Endothelial cell of umbilical vein (primary cell): ENCODE results near the gene PLEKHA8. TPM values are rescaled to one million over a fixed set of nuclear protein-coding genes. Genes with fewer than 3 reads are reported as not detected.

ENCODE experiments used
- BruUV-seq: library from RNA; stranded (reverse); fragments of 400-500 nt; replicated peaks from 2 replicates; lab custom pipeline; 2021; lab: Mats Ljungman, UMichigan
- CTCF ChIA-PET: fragments of 300-600, 350-600 bp; sonication (Branson Sonifier 250); formaldehyde crosslinking; loops from one replicate; lab custom pipeline; 2021; ENCODE audit warnings: antibody characterized with exemption, inconsistent platforms; lab: Charles Lee
- POLR2A ChIA-PET: fragments of 300-600, 350-600 bp; sonication (Branson Sonifier 250); formaldehyde crosslinking; loops from one replicate; lab custom pipeline; 2021; ENCODE audit warnings: antibody characterized with exemption, inconsistent platforms; lab: Charles Lee
- DNase-seq: peaks from one replicate; pipeline ENCODE4 v3.0.0-alpha.2; 2011; ENCODE audit warnings: low read depth, low spot score
- FAIRE-seq: peaks from 2 replicates; lab custom pipeline; 2011; peaks lifted over from hg19 to GRCh38; lab: Jason Lieb, UNC
- H2AFZ ChIP-seq: 2 replicates; pipeline ENCODE4 v1.6.0; 2012; ENCODE audit warnings: low read depth, low read length, control low read depth, inconsistent platforms
- H3K27ac ChIP-seq: 2 replicates; pipeline ENCODE4 v1.5.1; 2011; ENCODE audit warnings: low read depth, mild to moderate bottlenecking, control low read depth, low read length, moderate library complexity; ENCODE audit not compliant: insufficient read depth
- H3K27me3 ChIP-seq, 2 experiments: 2 replicates each; pipeline versions ENCODE4 v1.6.0 to v1.6.1; 2011; ENCODE audit warnings: low read length in 2 of 2, mixed read lengths in 1 of 2; ENCODE audit not compliant: control insufficient read depth in 2 of 2, insufficient read depth in 2 of 2
- H3K36me3 ChIP-seq, 2 experiments: 2 replicates in 1 of 2; 3 replicates in 1 of 2; pipeline ENCODE4 v1.5.1; 2011; ENCODE audit warnings: low read length in 2 of 2, mild to moderate bottlenecking in 1 of 2, moderate library complexity in 1 of 2; ENCODE audit not compliant: control insufficient read depth in 2 of 2, insufficient read depth in 2 of 2; ENCODE audit errors: extremely low read depth in 1 of 2
- H3K4me1 ChIP-seq: 3 replicates; pipeline ENCODE4 v1.5.1; 2011; ENCODE audit warnings: mild to moderate bottlenecking, low read length; ENCODE audit not compliant: control insufficient read depth, insufficient read depth; ENCODE audit errors: extremely low read depth
- H3K4me2 ChIP-seq: 2 replicates; pipeline ENCODE4 v1.6.1; 2011; ENCODE audit warnings: low read length, control low read depth, mixed read lengths; ENCODE audit not compliant: insufficient read depth
- H3K4me3 ChIP-seq, 3 experiments: fragments of 200-600 bp in 1 of 3; sonication (generic), shearing (Covaris generic) in 1 of 3; replicated peaks in 1 of 3; 2 replicates each; pipeline ENCODE4 v1.5.1; 2011 to 2016; ENCODE audit warnings: control low read depth in 3 of 3, low read length in 3 of 3, mild to moderate bottlenecking in 2 of 3, inconsistent platforms in 1 of 3, low read depth in 1 of 3, moderate library complexity in 1 of 3; ENCODE audit not compliant: insufficient read depth in 1 of 3
- H3K79me2 ChIP-seq: 2 replicates; pipeline ENCODE4 v1.6.0; 2012; ENCODE audit warnings: low read length, inconsistent platforms; ENCODE audit not compliant: control insufficient read depth, insufficient read depth
- H3K9ac ChIP-seq: replicated peaks from 2 replicates; pipeline ENCODE3; 2011; ENCODE audit warnings: low read length, control low read depth; ENCODE audit not compliant: insufficient read depth; ENCODE audit errors: extremely low read depth
- H3K9me1 ChIP-seq: replicated peaks from 3 replicates; pipeline ENCODE4 v1.6.0; 2011; ENCODE audit warnings: mild to moderate bottlenecking, low read length; ENCODE audit not compliant: control insufficient read depth, insufficient read depth; ENCODE audit errors: extremely low read depth
- H3K9me3 ChIP-seq: replicated peaks from 2 replicates; pipeline ENCODE4 v1.5.1; 2012; ENCODE audit warnings: low read length, inconsistent platforms; ENCODE audit not compliant: control insufficient read depth, insufficient read depth
- H4K20me1 ChIP-seq: replicated peaks from 2 replicates; pipeline ENCODE3; 2011; ENCODE audit warnings: mild to moderate bottlenecking, low read length; ENCODE audit not compliant: control insufficient read depth, insufficient read depth; ENCODE audit errors: extremely low read depth
- CTCF ChIP-seq, 2 donors: IDR thresholded peaks; 1 replicate in 1 of 2; 2 replicates in 1 of 2; pipeline ENCODE4 v1.5.1; 2011; ENCODE audit warnings: low read length in 2 of 2, mild to moderate bottlenecking in 2 of 2, moderate library complexity in 2 of 2, control low read depth in 1 of 2, inconsistent platforms in 1 of 2, low read depth in 1 of 2; ENCODE audit not compliant: insufficient read depth in 1 of 2; ENCODE audit errors: extremely low read depth in 1 of 2
- EZH2 ChIP-seq: IDR thresholded peaks from 2 replicates; pipeline ENCODE4 v1.6.1; 2012; ENCODE audit warnings: borderline replicate concordance, low read depth, mild to moderate bottlenecking, moderate library complexity, low read length, inconsistent platforms; ENCODE audit not compliant: severe bottlenecking
- FOS ChIP-seq: IDR thresholded peaks from 2 replicates; pipeline ENCODE4 v1.6.1; 2011; ENCODE audit warnings: mild to moderate bottlenecking, low read length, moderate library complexity, borderline replicate concordance; ENCODE audit not compliant: insufficient read depth
- GATA2 ChIP-seq: IDR thresholded peaks from 2 replicates; pipeline ENCODE4 v1.7.0; 2011; ENCODE audit warnings: low read depth, mild to moderate bottlenecking, moderate library complexity, mixed read lengths, low read length; ENCODE audit not compliant: insufficient read length, insufficient read depth
- JUN ChIP-seq: IDR thresholded peaks from 2 replicates; pipeline ENCODE4 v1.6.1; 2011; ENCODE audit warnings: borderline replicate concordance, low read depth; ENCODE audit not compliant: insufficient read length, insufficient read depth
- MAX ChIP-seq: IDR thresholded peaks from 2 replicates; pipeline ENCODE4 v1.6.1; 2011; ENCODE audit not compliant: insufficient read depth, insufficient read length
- MYC ChIP-seq: IDR thresholded peaks from one replicate; pipeline ENCODE4 v1.6.1; 2011; ENCODE audit warnings: mild to moderate bottlenecking, low read depth, low read length
- POLR2A ChIP-seq: IDR thresholded peaks from 2 replicates; pipeline ENCODE4 v1.6.1; 2012; ENCODE audit warnings: low read depth, mild to moderate bottlenecking, control low read depth, low read length
- POLR2AphosphoS5 ChIP-seq: IDR thresholded peaks from 2 replicates; pipeline ENCODE4 v1.6.1; 2012; ENCODE audit warnings: low read depth, mild to moderate bottlenecking, control low read depth, low read length, moderate library complexity; ENCODE audit not compliant: insufficient read depth
- dilution Hi-C: fragments of 300-500 bp; cut with MboI; formaldehyde crosslinking; loops from one replicate; pipeline ENCODE4 v1.15.0; 2019; ENCODE audit warnings: low sequenced_read_pairs; ENCODE audit not compliant: extremely low pct_ligation_motif_present
- intact Hi-C: fragments of 100-400 bp; cut with micrococcal nuclease; formaldehyde crosslinking; loops from one replicate; pipeline ENCODE4 v1.10.0; 2022
- polyA plus RNA-seq, 4 experiments: library from polyadenylated mRNA; depleted of rRNA in 3 of 4; stranded (reverse) in 3 of 4; unstranded in 1 of 4; fragments of >200 nt; gene quantifications; 2 replicates each; pipeline versions ENCODE4 v1.2.1 to v1.2.3, GENCODE V29; 2011 to 2012; ENCODE audit warnings: missing spikeins in 1 of 4
- total RNA-seq: library from RNA; stranded (reverse); gene quantifications from 2 replicates; pipeline ENCODE4 v1.2.3, GENCODE V29; 2021

The PLEKHA8 gene
- total and polyA plus RNA-seq, 2 donors (not counting 3 experiments of a cell fraction or from before 2014, with no cell fraction given), result 4.5 to 19.8 TPM

GRCh38 chr7:30149640-30150272, 121.5 kb downstream of the PLEKHA8 start:
- POLR2A ChIA-PET, result no interaction called here
- no peak overlapping the region for H3K4me3 ChIP-seq
- intact Hi-C loops (no loop called here), dilution Hi-C loops (no loop called here)
- no peaks in the 10 kb centered on the region for H3K27me3 ChIP-seq
- CTCF ChIA-PET, result no interaction called here
- no peaks in the 10 kb centered on the region for H3K36me3 ChIP-seq
- H3K27ac ChIP-seq, result no peak overlapping the region
- FAIRE-seq (no peak), DNase-seq (no peak)
- no peaks in the 10 kb centered on the region for H3K9me3 ChIP-seq
- no TSS peak for BruUV-seq
- H2AFZ ChIP-seq, result no peak overlapping the region
- no peaks in the 10 kb centered on the region for H3K79me2 ChIP-seq
- no peaks in the 10 kb centered on the region for H3K9me1 ChIP-seq
- TF ChIP-seq GATA2, result no peak
- H3K4me2 ChIP-seq, result no peak overlapping the region
- H3K9ac ChIP-seq, result no peak overlapping the region
- no peaks in the 10 kb centered on the region for H4K20me1 ChIP-seq
- no peaks in the 10 kb centered on the region for H3K4me1 ChIP-seq

- H2AFZ ChIP-seq, result no peak overlapping the region
- no peak for FAIRE-seq
- no peak overlapping the region for H3K27ac ChIP-seq
- H3K36me3 ChIP-seq, result no peaks in the 10 kb centered on the region
- dilution Hi-C loops (no loop called here), intact Hi-C loops (no loop called here)
- no peaks in the 10 kb centered on the region for H3K79me2 ChIP-seq
- no peak overlapping the region for H3K9ac ChIP-seq
- H3K4me1 ChIP-seq, result no peaks in the 10 kb centered on the region
- BruUV-seq, result no TSS peak
- no peaks in the 10 kb centered on the region for H3K27me3 ChIP-seq
- no peak overlapping the region for H3K4me2 ChIP-seq
- H4K20me1 ChIP-seq, result no peaks in the 10 kb centered on the region
- no peaks in the 10 kb centered on the region for H3K9me3 ChIP-seq
- H3K9me1 ChIP-seq, result no peaks in the 10 kb centered on the region
- DNase-seq, result no peak
- POLR2A ChIA-PET, result no interaction called here
- TF ChIP-seq GATA2 (no peak), MAX (no peak), FOS (no peak), CTCF (IDR thresholded peaks at IDR 0.05; ENCODE audit: extremely low read depth in 1 of 2, insufficient read depth in 1 of 2, low read depth in 1 of 2, low read length in 2 of 2) (no peak), POLR2AphosphoS5 (no peak), EZH2 (no peak), JUN (no peak), MYC (no peak), POLR2A (no peak)
- CTCF ChIA-PET, result no interaction called here
- no peak overlapping the region for H3K4me3 ChIP-seq
Observed at GRCh38 chr7:30150711-30151110, 122.5 kb downstream of the PLEKHA8 start.
